Urinary bladder (tissue), 4 donors: ENCODE data around the gene SLC1A2. TPM values are rescaled to one million over a fixed set of nuclear protein-coding genes. Genes with fewer than 3 reads are reported as not detected.

Source experiments
- DNase-seq: peaks from one replicate; pipeline ENCODE4 v3.0.0-alpha.2; 2015; ENCODE audit errors: extremely low spot score
- H3K27ac ChIP-seq: one replicate; pipeline ENCODE4 v1.5.1; 2013; ENCODE audit warnings: low read depth, mild to moderate bottlenecking, moderate library complexity
- H3K36me3 ChIP-seq: one replicate; pipeline ENCODE4 v1.6.1; 2013; ENCODE audit warnings: mild to moderate bottlenecking, moderate library complexity; ENCODE audit not compliant: insufficient read depth
- H3K4me1 ChIP-seq: one replicate; pipeline ENCODE4 v1.6.1; 2013; ENCODE audit warnings: mild to moderate bottlenecking, moderate library complexity; ENCODE audit not compliant: insufficient read depth
- H3K4me3 ChIP-seq: one replicate; pipeline ENCODE4 v1.5.1; 2013; ENCODE audit warnings: low read depth, low read length
- WGBS: extraction: QIAGEN DNeasy Blood & Tissue Kit; methylation state at CpG from one replicate; pipeline ENCODE4 v1.1.7; 2013; 5-methylcytosine and 5-hydroxymethylcytosine counted together
- polyA plus RNA-seq: library from polyadenylated mRNA; stranded (reverse); fragments of 200-250 nt; gene quantifications from one replicate; pipeline ENCODE4 v1.2.3, GENCODE V29; 2013
- total RNA-seq: library from RNA; depleted of rRNA; stranded (reverse); fragments of >200 nt; gene quantifications from one replicate; pipeline ENCODE4 v1.2.3, GENCODE V29; 2014
- donor health status: healthy with polysubstance abuse.
- donor health status: healthy.

SLC1A2 gene
- 17.9 TPM for total RNA-seq
- polyA plus RNA-seq = 0.44 TPM

- Histone ChIP-seq H3K4me3 (peak within 1 kb of the TSS; percentile 43), H3K27ac (no peak within 1 kb of the TSS), H3K36me3 (no peaks in the 10 kb centered on the region), H3K4me1 (no peaks in the 10 kb centered on the region)
- no peak for DNase-seq
- 6% methylated on average over 71 of the region's 71 CpGs for WGBS
These were observed at the start of gene SLC1A2 for GRCh38 chr11:35419184-35419829. Gene SLC1A2, minus strand, starts transcription at chr11:35419558. Its CDS starts 592 bp downstream, at chr11:35418966.

- DNase-seq = no peak
- WGBS = 83% methylated on average over 3 of the region's 3 CpGs
- H3K36me3 ChIP-seq = no peaks in the 10 kb centered on the region
- no peak overlapping the region for H3K27ac ChIP-seq
- H3K4me1 ChIP-seq = no peaks in the 10 kb centered on the region
- no peak overlapping the region for H3K4me3 ChIP-seq
These were observed 46.7 kb upstream of the SLC1A2 start for GRCh38 chr11:35466058-35466457.

- H3K4me3 ChIP-seq = no peak overlapping the region
- no peaks in the 10 kb centered on the region for H3K36me3 ChIP-seq
- 97% methylated on average over 1 of the region's 1 CpG for WGBS
- H3K27ac ChIP-seq = no peak overlapping the region
- H3K4me1 ChIP-seq = no peaks in the 10 kb centered on the region
- no peak for DNase-seq
These were observed 45.0 kb upstream of the SLC1A2 start for GRCh38 chr11:35464308-35464707.

GRCh38 chr11:35463331-35463751 lies 44.0 kb upstream of the SLC1A2 start:
- peaks cover 2% of the 10 kb centered on the region for H3K36me3 ChIP-seq
- 78% methylated on average over 13 of the region's 13 CpGs for WGBS
- no peak for DNase-seq
- no peaks in the 10 kb centered on the region for H3K4me1 ChIP-seq
- no peak overlapping the region for H3K27ac ChIP-seq
- H3K4me3 ChIP-seq = no peak overlapping the region

GRCh38 chr11:35461917-35462538 lies 42.7 kb upstream of the SLC1A2 start:
- peaks cover 2% of the 10 kb centered on the region for H3K36me3 ChIP-seq
- H3K4me1 ChIP-seq = no peaks in the 10 kb centered on the region
- DNase-seq = no peak
- WGBS = 75% methylated on average over 2 of the region's 2 CpGs
- H3K4me3 ChIP-seq = no peak overlapping the region
- H3K27ac ChIP-seq = no peak overlapping the region

- Histone ChIP-seq H3K36me3 (peaks cover 2% of the 10 kb centered on the region), H3K27ac (no peak overlapping the region), H3K4me3 (no peak overlapping the region), H3K4me1 (no peaks in the 10 kb centered on the region)
- DNase-seq = no peak
- WGBS = 88% methylated on average over 1 of the region's 1 CpG
These were observed 40.1 kb upstream of the SLC1A2 start for GRCh38 chr11:35459489-35459888.

- Histone ChIP-seq H3K4me1 (no peaks in the 10 kb centered on the region), H3K36me3 (peaks cover 2% of the 10 kb centered on the region), H3K4me3 (no peak overlapping the region), H3K27ac (no peak overlapping the region)
- no peak for DNase-seq
- 87% methylated on average over 3 of the region's 3 CpGs for WGBS
These were observed 39.5 kb upstream of the SLC1A2 start for GRCh38 chr11:35458846-35459245.

GRCh38 chr11:35454362-35454761 lies 35.0 kb upstream of the SLC1A2 start:
- no peak overlapping the region for H3K4me3 ChIP-seq
- 82% methylated on average over 1 of the region's 1 CpG for WGBS
- no peak for DNase-seq
- peaks cover 2% of the 10 kb centered on the region for H3K36me3 ChIP-seq
- no peaks in the 10 kb centered on the region for H3K4me1 ChIP-seq
- H3K27ac ChIP-seq = no peak overlapping the region

GRCh38 chr11:35436581-35437250 lies 17.4 kb upstream of the SLC1A2 start:
- 94% methylated on average over 2 of the region's 2 CpGs for WGBS
- Histone ChIP-seq H3K36me3 (no peaks in the 10 kb centered on the region), H3K4me1 (no peaks in the 10 kb centered on the region), H3K27ac (no peak overlapping the region), H3K4me3 (no peak overlapping the region)
- DNase-seq = no peak

- Histone ChIP-seq H3K4me3 (no peak overlapping the region), H3K4me1 (no peaks in the 10 kb centered on the region), H3K36me3 (no peaks in the 10 kb centered on the region), H3K27ac (no peak overlapping the region)
- WGBS = 81% methylated on average over 3 of the region's 3 CpGs
- no peak for DNase-seq
These were observed 14.2 kb upstream of the SLC1A2 start for GRCh38 chr11:35433588-35433987.

GRCh38 chr11:35432464-35432863 lies 13.1 kb upstream of the SLC1A2 start:
- DNase-seq = no peak
- H3K27ac ChIP-seq = no peak overlapping the region
- no peaks in the 10 kb centered on the region for H3K36me3 ChIP-seq
- H3K4me1 ChIP-seq = no peaks in the 10 kb centered on the region
- no peak overlapping the region for H3K4me3 ChIP-seq
- 92% methylated on average over 14 of the region's 14 CpGs for WGBS

- no peak for DNase-seq
- Histone ChIP-seq H3K4me3 (no peak overlapping the region), H3K36me3 (no peaks in the 10 kb centered on the region), H3K27ac (no peak overlapping the region), H3K4me1 (no peaks in the 10 kb centered on the region)
- 47% methylated on average over 3 of the region's 3 CpGs for WGBS
These were observed 7.7 kb upstream of the SLC1A2 start for GRCh38 chr11:35427071-35427470.

- 71% methylated on average over 1 of the region's 1 CpG for WGBS
These were observed 7.0 kb upstream of the SLC1A2 start for GRCh38 chr11:35426351-35426750.

GRCh38 chr11:35425603-35426212 lies 6.3 kb upstream of the SLC1A2 start:
- Histone ChIP-seq H3K36me3 (no peaks in the 10 kb centered on the region), H3K4me1 (no peaks in the 10 kb centered on the region), H3K4me3 (no peak overlapping the region), H3K27ac (no peak overlapping the region)
- 76% methylated on average over 4 of the region's 4 CpGs for WGBS
- no peak for DNase-seq

More at GRCh38 chr11:35426351-35426750, 7.0 kb upstream of the SLC1A2 start:
- no peaks in the 10 kb centered on the region for H3K4me1 ChIP-seq
- DNase-seq = no peak
- no peak overlapping the region for H3K27ac ChIP-seq
- H3K36me3 ChIP-seq = no peaks in the 10 kb centered on the region
- no peak overlapping the region for H3K4me3 ChIP-seq
